ENCODE results near the gene LENEP.

LENEP gene

GRCh38 chr1:154978360-154978759 is 15.0 kb upstream of the LENEP start:
- Histone ChIP-seq H3K4me3 (ENCODE audit: low read depth in 1 of 2, low read length in 2 of 2) (no peak overlapping the region), H3K4me1 (ENCODE audit: insufficient read depth, low read length) (peaks cover 58% of the 10 kb centered on the region), H3K79me2 (ENCODE audit: insufficient read depth, low read length) (peaks cover 65% of the 10 kb centered on the region), H3K4me2 (ENCODE audit: insufficient read depth, low read length) (no peak overlapping the region), H3K36me3 (ENCODE audit: insufficient read depth, low read length) (peaks cover 48% of the 10 kb centered on the region), H3K27ac (ENCODE audit: low read length) (no peak overlapping the region), H4K20me1 (ENCODE audit: insufficient read depth, low read length) (peaks cover 34% of the 10 kb centered on the region), H2AFZ (ENCODE audit: low read depth, low read length) (no peak overlapping the region), H3K9me3 (ENCODE audit: insufficient read depth, low read length, severe bottlenecking) (no peaks in the 10 kb centered on the region), H3K27me3 (ENCODE audit: insufficient read depth, low read length, poor library complexity) (no peaks in the 10 kb centered on the region), H3K9ac (ENCODE audit: low read depth, low read length) (no peak overlapping the region)
- TF ChIP-seq CTCF (IDR thresholded peaks at IDR 0.05; ENCODE audit: borderline replicate concordance, extremely low read depth, low read length, poor library complexity, severe bottlenecking): no peak
- DNase-seq (no peak), ATAC-seq (ENCODE audit: insufficient read depth, low read depth) (no peak)

GRCh38 chr1:154982341-154982740 is 11.0 kb upstream of the LENEP start:
- TF ChIP-seq EZH2 (IDR thresholded peaks at IDR 0.05; ENCODE audit: borderline replicate concordance, low read depth, low read length, severe bottlenecking): no peak
- no peak for TF ChIP-seq CTCF (IDR thresholded peaks at IDR 0.05; ENCODE audit: borderline replicate concordance, extremely low read depth, low read length, poor library complexity, severe bottlenecking)
- DNase-seq (no peak), ATAC-seq (ENCODE audit: insufficient read depth, low read depth) (no peak)
- Histone ChIP-seq H3K27me3 (ENCODE audit: insufficient read depth, low read length, poor library complexity) (no peaks in the 10 kb centered on the region), H3K9me3 (ENCODE audit: insufficient read depth, low read length, severe bottlenecking) (no peaks in the 10 kb centered on the region), H4K20me1 (ENCODE audit: insufficient read depth, low read length) (peaks cover 14% of the 10 kb centered on the region; the same call in 1 of the 2 replicates), H3K4me3 (ENCODE audit: low read depth in 1 of 2, low read length in 2 of 2) (peak overlapping the region; percentile 23 to 75; a peak in 3 of 4 replicates), H3K4me1 (ENCODE audit: insufficient read depth, low read length) (peaks cover 46% of the 10 kb centered on the region), H3K27ac (ENCODE audit: low read length) (peak overlapping the region; percentile 70), H3K4me2 (ENCODE audit: insufficient read depth, low read length) (peak overlapping the region; percentile 96), H3K79me2 (ENCODE audit: insufficient read depth, low read length) (peaks cover 49% of the 10 kb centered on the region), H3K36me3 (ENCODE audit: insufficient read depth, low read length) (peaks cover 34% of the 10 kb centered on the region), H3K9ac (ENCODE audit: low read depth, low read length) (peak overlapping the region; percentile 66), H2AFZ (ENCODE audit: low read depth, low read length) (peak overlapping the region; percentile 66)

DNA sequence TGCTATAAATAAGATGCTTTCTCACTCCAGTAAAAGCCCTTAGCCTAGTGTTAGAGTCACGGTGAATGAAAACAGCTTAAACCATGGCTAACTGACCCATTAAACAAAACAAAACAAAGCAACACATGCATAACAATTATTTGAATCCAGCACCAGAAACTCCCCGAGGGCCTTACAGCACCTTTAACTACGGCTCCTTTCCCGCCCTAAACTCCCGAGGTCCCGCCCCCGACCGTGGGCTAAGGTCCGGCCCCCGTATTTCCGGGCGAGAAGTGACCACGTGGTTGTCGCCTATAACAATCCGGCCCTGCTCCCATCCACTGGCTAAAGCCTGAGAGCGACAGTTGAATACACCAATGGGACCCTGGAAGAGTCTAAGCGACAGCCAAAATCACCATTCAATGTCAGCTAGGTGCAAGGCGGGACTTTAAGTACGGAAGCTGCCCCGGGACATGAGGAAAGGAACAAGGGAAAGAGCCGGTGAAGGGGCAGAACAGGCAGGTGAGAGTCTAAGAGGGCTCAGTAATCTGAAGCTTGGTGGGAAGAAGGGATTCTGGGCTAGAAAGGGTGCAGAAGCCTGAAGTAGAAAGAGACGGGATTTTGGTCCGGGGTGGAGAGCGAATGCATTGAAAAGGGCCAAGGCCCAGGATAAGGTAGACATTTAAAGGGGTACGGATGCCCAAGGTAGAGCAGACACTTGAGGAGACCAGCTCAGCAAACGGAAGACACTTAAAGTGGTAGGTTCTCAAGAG is 10.3 kb upstream of the LENEP start, which contains the start of gene FLAD1:
FLAD1 (plus strand) TSS at position 448 of the 752 bp plus-strand sequence. CDS start 351 bp downstream, outside the sequence.
- Histone ChIP-seq H2AFZ (ENCODE audit: low read depth, low read length) (peak within 1 kb of the TSS; percentile 77), H3K27ac (ENCODE audit: low read length) (peak within 1 kb of the TSS; percentile 77), H3K9ac (ENCODE audit: low read depth, low read length) (peak within 1 kb of the TSS; percentile 66), H3K4me2 (ENCODE audit: insufficient read depth, low read length) (peak within 1 kb of the TSS; percentile 96), H3K36me3 (ENCODE audit: insufficient read depth, low read length) (peaks cover 34% of the 10 kb centered on the region), H3K9me3 (ENCODE audit: insufficient read depth, low read length, severe bottlenecking) (no peaks in the 10 kb centered on the region), H3K4me1 (ENCODE audit: insufficient read depth, low read length) (peaks cover 39% of the 10 kb centered on the region), H3K79me2 (ENCODE audit: insufficient read depth, low read length) (peaks cover 44% of the 10 kb centered on the region), H4K20me1 (ENCODE audit: insufficient read depth, low read length) (peaks cover 17% of the 10 kb centered on the region; the same call in 1 of the 2 replicates), H3K4me3 (ENCODE audit: low read depth in 1 of 2, low read length in 2 of 2) (peak within 1 kb of the TSS; percentile 71 to 75; a peak in 3 of 4 replicates), H3K27me3 (ENCODE audit: insufficient read depth, low read length, poor library complexity) (no peaks in the 10 kb centered on the region)
- TF ChIP-seq EZH2 (IDR thresholded peaks at IDR 0.05; ENCODE audit: borderline replicate concordance, low read depth, low read length, severe bottlenecking): no peak
- TF ChIP-seq CTCF (IDR thresholded peaks at IDR 0.05; ENCODE audit: borderline replicate concordance, extremely low read depth, low read length, poor library complexity, severe bottlenecking): no peak
- peak; percentile 100 for ATAC-seq (ENCODE audit: insufficient read depth, low read depth)
- peak; percentile 99 for DNase-seq

Data from DND-41 (cell line).